HG02970 (cell line): ENCODE measurements around the gene HARS2.
"Not testable (repeated sequence)": the region's sequence is repeated elsewhere in the genome, so short reads cannot be mapped to it uniquely, and the experiment has no call there.

Source experiments
- ATAC-seq: cut with Tn5 transposase; IDR thresholded peaks from one replicate; pipeline ENCODE4 v1.9.1; 2021; ENCODE audit warnings: mild to moderate bottlenecking, moderate library complexity, moderate number of reproducible peaks; ENCODE audit not compliant: unreplicated experiment, low FRiP score

The HARS2 gene

GRCh38 chr5:140696891-140697492 lies 5.7 kb downstream of the HARS2 start:
- ATAC-seq = no peak

DNA sequence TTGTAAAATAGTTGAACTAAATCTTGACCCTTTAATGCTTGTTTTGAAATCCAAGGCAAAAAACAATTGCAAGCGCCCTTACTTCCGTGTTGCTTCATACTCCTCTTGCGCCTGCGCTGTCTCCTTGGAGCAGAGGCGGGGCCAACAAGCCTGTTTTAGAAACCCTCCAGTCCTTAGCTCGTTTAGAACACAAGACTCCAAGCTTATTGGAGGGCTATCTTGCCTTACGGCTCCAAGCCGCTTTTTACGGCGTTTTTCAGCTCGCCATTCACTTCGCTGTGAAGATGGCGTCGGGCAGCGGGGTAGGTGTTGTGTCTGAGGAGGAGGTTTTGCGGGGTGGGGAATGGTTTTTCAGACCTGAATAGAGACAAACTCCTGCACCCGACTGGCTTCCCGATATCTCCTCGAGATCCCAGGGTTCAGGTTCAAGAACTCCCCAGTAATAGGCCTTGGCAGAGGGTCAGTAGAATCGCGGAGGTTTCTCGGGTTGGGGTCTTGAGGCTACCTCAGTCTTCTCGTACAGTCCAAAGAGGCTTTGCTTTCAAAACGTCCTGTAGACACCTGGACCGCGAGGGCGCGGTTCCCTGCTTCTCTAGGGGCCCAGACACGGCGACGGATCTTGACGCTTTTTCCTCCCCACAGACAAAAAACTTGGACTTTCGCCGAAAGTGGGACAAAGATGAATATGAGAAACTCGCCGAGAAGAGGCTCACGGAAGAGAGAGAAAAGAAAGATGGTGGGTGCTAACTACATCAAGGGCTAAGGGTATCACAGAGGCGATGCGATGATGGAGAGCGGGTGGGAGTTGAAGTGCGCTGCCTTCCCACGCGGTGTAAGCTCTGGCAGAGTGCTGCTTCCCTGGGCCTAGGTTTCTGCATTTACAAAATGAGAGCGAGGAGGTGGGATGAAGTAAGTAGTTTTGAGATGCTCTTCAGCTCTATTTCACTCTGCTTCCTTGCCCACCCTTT lies 9.2 kb downstream of the HARS2 start, which contains the start of gene ZMAT2:
Gene ZMAT2, plus strand, starts transcription at position 271 of the 968 bp plus-strand sequence. Its CDS starts 14 bp downstream, at position 285.
- ATAC-seq = peak; percentile 98

DNA sequence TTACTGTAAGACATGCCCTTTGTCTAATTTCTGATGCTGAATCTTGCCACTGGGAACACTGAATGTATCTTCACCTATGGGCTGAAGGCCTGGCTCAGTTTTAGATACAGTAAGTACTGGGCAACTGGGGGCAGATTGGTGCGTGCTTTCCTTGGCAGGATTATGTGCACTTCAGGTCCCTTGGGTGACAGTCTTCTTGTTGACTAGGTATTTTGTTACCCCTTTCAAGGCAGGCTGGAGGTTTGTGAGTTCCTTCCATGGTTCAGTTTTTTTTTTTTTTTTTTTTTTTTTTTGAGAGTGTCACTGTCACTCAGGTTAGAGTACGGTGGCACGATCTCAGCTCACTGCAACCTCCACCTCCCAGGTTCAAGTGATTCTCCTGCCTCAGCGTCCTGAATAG lies 16.6 kb downstream of the HARS2 start:
- no peak for ATAC-seq

DNA sequence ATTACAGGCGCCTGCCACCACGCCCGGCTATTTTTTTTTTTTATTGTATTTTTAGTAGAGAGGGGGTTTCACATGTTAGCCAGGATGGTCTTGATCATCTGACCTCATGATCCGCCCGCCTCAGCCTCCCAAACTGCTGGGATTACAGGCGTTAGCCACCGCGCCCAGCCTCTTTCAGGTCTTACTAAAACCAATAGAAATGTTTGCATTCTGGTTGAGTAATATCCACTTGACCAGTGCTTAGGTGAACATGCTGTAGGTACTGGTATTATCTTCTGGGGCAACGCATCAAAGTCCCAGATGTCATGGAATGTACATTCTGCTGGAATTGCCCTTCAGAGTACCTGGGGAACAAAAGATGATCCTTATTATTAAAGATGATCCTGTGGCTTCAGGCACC lies 17.5 kb downstream of the HARS2 start:
- not testable (repeated sequence) for ATAC-seq

DNA sequence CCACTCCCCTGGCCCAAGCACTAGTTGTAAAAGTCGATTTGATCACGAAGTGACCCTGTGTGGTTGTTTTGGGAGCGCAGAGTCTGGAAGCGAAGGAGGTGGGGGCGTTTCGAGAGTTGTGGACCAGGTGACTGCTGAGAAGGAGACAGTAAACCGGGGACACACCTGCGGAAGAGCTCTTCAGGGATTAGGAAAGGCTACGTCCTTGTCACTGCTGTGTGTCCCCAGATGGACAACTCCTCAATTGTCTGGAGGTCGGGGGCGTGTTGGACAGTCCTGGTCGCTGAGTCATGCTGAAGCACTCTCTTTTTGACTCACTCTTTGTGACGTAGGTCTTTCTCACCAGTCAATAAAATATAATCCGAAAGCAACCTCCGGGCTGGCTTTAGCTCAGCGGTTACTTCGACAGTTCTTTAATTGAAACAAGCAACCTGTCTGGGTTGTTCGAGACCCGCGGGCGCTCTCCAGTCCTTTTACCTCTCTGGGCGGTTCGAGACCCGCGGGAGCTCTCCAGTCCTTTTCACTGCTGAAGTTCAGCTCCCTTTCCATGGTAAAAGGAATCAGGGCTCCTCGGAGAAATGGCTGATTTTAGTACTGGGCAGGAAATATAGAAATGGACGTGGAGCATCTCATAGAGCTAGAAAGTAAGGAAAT lies 19.8 kb downstream of the HARS2 start:
- peak; percentile 94 for ATAC-seq

DNA sequence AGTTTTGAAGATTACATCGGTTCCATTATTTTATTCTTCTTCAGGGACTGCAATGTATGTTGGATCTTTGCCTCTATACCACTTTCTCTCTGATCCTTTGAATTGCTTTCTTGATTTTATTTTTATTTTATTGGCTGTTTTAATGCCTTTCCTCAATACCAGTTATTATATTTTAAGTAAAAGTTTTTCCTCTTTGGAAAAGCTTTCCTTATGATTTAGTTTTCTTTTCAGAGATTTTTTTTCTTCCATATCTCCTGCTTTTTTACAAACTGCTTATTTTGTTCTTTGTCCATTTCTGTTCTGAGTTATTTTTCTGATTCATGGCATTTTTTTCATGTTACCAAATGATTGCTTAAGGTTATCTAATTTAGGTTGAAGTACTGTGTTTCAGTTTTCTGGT lies 20.5 kb downstream of the HARS2 start:
- no peak for ATAC-seq

DNA sequence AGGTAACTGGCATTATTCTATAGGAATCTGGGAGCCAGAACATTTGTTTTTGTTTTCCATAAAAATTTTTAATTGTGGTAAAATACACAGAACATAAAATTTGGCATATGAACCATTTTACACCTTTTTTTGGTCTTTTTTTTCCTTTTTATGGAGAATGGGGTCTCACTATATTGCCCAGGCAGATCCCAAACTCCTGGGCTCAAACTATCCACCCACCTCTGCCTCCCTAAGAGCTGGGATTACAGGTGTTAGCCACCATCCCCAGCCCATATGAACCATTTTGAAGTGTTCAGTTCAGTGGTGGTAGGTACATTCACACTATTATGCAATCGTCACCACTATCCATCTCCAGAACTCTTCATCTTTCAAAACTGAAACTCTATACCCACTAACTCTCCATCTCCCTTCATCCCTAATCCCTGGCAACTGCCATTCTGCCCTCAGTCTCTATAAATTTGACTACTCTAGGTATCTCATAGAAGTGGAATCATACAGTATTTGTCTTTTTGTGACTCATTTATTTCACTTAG lies 22.4 kb downstream of the HARS2 start:
- ATAC-seq = no peak

- not testable (repeated sequence) for ATAC-seq
These were observed 25.0 kb downstream of the HARS2 start for GRCh38 chr5:140716238-140716637.

GRCh38 chr5:140718266-140718592 lies 27.0 kb downstream of the HARS2 start:
- ATAC-seq = no peak

DNA sequence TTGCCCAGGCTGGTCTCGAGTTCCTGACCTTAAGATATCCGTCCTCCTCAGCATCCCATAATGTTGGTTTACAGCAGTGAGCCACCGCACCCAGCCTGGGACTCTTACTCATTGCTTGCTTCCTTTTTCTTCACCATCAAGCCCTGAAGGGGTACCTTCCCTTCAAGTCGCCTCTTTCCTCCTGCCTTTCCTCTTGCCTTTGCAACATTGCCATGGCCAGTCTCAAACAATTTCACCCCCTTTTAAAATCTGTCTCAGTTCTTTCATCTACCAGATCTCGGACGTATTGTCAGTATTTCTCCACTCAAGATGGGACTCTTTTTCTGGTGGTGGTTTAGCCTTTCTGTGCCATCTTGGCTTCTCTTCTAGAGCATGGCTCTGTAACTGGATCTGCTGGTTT lies 29.5 kb downstream of the HARS2 start:
- not testable (repeated sequence) for ATAC-seq

- ATAC-seq = not testable (repeated sequence)
These were observed 30.1 kb downstream of the HARS2 start for GRCh38 chr5:140721395-140721794.

GRCh38 chr5:140725799-140726471 lies 34.7 kb downstream of the HARS2 start:
- ATAC-seq = peak; percentile 88

DNA sequence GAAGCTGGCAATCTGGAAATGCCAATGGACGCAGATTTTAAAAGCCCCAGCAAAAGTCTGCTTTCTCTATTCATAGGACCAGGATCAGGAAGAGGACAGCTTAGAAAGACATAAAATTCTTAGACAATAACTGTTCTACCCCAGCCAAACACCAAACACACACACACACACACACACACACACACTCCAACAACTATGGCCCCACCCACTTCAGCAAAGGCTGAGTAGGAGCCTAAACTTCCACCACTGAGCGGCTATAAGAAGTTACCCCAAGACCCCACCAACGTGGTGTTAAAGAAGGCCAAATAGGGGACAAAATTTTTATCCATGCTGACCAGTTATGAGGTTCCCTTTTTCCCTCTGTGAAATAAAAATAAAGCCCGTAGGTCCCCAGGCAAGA lies 41.8 kb downstream of the HARS2 start:
- ATAC-seq = no peak

DNA sequence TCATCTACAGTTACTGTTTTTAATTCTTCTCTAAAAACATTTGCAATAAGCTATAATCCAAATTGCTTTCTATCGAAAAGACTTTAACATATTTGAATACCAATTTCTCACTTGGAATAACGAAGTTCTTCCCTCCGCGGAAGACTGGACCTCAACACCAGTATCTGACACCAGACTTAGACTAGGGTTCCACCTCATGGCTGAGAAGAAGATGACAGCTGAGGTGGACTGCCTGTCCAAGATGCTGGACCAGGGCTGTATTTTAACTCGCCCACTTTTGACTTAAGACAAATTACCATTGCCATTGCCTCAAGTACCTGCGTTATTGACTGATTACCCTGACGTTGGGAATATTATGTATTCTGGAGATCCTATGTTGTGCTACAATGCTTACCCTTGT lies 43.1 kb downstream of the HARS2 start:
- no peak for ATAC-seq

- no peak for ATAC-seq
These were observed 46.2 kb downstream of the HARS2 start for GRCh38 chr5:140737486-140737885.

DNA sequence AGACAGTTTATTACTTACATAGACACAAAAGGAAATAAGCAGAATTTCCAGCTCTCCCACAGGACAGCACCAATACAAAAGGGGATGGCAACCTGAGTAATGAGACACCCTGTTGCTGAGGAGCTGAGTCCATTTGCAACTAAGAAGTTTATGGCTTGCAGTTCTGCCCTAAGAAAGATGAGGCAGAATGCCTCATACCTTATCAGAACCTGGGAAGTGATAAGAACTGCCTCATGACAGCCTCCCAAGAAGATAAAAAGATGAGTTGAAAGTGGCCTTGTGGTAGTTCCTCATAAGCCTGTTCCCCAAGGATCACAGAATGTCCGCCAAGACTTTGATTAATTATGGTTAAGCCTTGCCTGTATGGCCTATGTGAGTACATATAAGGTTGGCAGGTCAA lies 50.7 kb downstream of the HARS2 start:
- no peak for ATAC-seq
